Astrocyte (in vitro differentiated cells and primary cell): ENCODE results near the gene NTM. TPM values are rescaled to one million over a fixed set of nuclear protein-coding genes. Genes with fewer than 3 reads are reported as not detected.

Experiments used
- DNase-seq: peaks from one replicate; pipeline ENCODE4 v3.0.0-alpha.2; 2010; ENCODE audit warnings: low read depth
- FAIRE-seq: peaks from 2 replicates; lab custom pipeline; 2011; peaks lifted over from hg19 to GRCh38; lab: Jason Lieb, UNC
- H2AFZ ChIP-seq: 2 replicates; pipeline ENCODE4 v1.6.0; 2012; ENCODE audit warnings: low read depth, low read length, inconsistent platforms
- H3K27ac ChIP-seq: 2 replicates; pipeline ENCODE4 v1.5.1; 2011; ENCODE audit warnings: low read depth, low read length, inconsistent platforms
- H3K27me3 ChIP-seq: 2 replicates; pipeline ENCODE4 v1.6.0; 2011; ENCODE audit warnings: low read length, inconsistent platforms; ENCODE audit not compliant: insufficient read depth
- H3K36me3 ChIP-seq: 2 replicates; pipeline ENCODE4 v1.5.1; 2011; ENCODE audit warnings: low read length, inconsistent platforms; ENCODE audit not compliant: insufficient read depth
- H3K4me1 ChIP-seq: 2 replicates; pipeline ENCODE4 v1.5.1; 2011; ENCODE audit warnings: low read length, inconsistent platforms; ENCODE audit not compliant: insufficient read depth
- H3K4me2 ChIP-seq: 2 replicates; pipeline ENCODE4 v1.6.0; 2012; ENCODE audit warnings: low read length, inconsistent platforms
- H3K4me3 ChIP-seq: 2 replicates; pipeline ENCODE4 v1.5.1; 2011; ENCODE audit warnings: low read depth, mild to moderate bottlenecking, low read length, inconsistent platforms; ENCODE audit not compliant: insufficient read depth
- H3K79me2 ChIP-seq: 2 replicates; pipeline ENCODE4 v1.6.0; 2012; ENCODE audit warnings: mild to moderate bottlenecking, low read length, inconsistent platforms; ENCODE audit not compliant: insufficient read depth
- H3K9ac ChIP-seq: 2 replicates; pipeline ENCODE4 v1.6.0; 2012; ENCODE audit warnings: mild to moderate bottlenecking, low read length, inconsistent platforms
- H3K9me3 ChIP-seq: 2 replicates; pipeline ENCODE4 v1.5.1; 2012; ENCODE audit warnings: low read depth, mild to moderate bottlenecking, low read length, inconsistent platforms; ENCODE audit not compliant: insufficient read depth
- H4K20me1 ChIP-seq: 2 replicates; pipeline ENCODE4 v1.6.0; 2012; ENCODE audit warnings: low read length, inconsistent platforms; ENCODE audit not compliant: insufficient read depth
- H3K27ac Mint-ChIP-seq: one replicate; pipeline ENCODE4 v1.8.0; 2021; ENCODE audit warnings: mild to moderate bottlenecking, mixed read lengths; ENCODE audit not compliant: unreplicated experiment
- H3K27me3 Mint-ChIP-seq: one replicate; pipeline ENCODE4 v1.8.0; 2021; ENCODE audit warnings: low read depth, mixed read lengths; ENCODE audit not compliant: unreplicated experiment
- H3K36me3 Mint-ChIP-seq: one replicate; pipeline ENCODE4 v1.8.0; 2021; ENCODE audit warnings: low read depth, mixed read lengths; ENCODE audit not compliant: unreplicated experiment
- H3K4me1 Mint-ChIP-seq: one replicate; pipeline ENCODE4 v1.8.0; 2021; ENCODE audit warnings: low read depth, mixed read lengths; ENCODE audit not compliant: unreplicated experiment
- H3K4me3 Mint-ChIP-seq: one replicate; pipeline ENCODE4 v1.8.0; 2021; ENCODE audit warnings: mild to moderate bottlenecking, moderate library complexity, mixed read lengths; ENCODE audit not compliant: unreplicated experiment
- H3K9me3 Mint-ChIP-seq: one replicate; pipeline ENCODE4 v1.8.0; 2021; ENCODE audit warnings: mild to moderate bottlenecking, mixed read lengths; ENCODE audit not compliant: unreplicated experiment
- CTCF ChIP-seq: IDR thresholded peaks from 2 replicates; pipeline ENCODE4 v1.5.1; 2011; ENCODE audit warnings: low read depth, mild to moderate bottlenecking, inconsistent platforms, low read length, moderate library complexity; ENCODE audit not compliant: insufficient read depth
- EZH2 ChIP-seq: IDR thresholded peaks from 2 replicates; pipeline ENCODE4 v1.6.1; 2012; ENCODE audit warnings: mild to moderate bottlenecking, low read length, inconsistent platforms; ENCODE audit not compliant: insufficient read depth
- total RNA-seq: library from RNA; stranded (reverse); gene quantifications from 2 replicates; pipeline ENCODE4 v1.2.1, GENCODE V29; 2021

The NTM gene
- total RNA-seq, 1 donor from 2014 or later, result 98.2 TPM

DNA sequence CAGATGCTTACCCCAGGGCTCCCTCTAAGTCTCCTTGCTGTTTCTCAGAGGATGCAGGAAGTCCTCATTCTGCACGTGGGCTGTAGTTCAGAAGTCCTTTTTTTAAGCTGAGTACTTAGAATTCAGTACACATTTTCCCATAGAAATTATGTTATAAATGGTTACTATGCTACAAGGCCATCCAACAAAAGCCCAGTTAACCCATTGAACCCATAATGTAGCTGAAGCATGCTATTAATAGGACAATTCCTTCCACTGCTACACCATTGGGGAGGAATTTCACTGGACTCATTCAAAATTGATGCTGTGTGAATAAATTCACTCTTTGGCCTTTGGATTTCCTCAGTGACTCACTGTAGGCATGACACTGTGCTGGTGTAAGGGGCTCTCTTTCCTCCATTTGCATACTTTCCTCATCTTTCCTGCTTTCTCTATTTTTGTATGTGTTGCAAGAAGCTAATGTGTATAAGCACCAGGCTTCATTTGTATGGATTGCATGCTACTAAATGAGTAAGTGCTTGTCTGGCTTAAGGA lies 148.0 kb downstream of the NTM start:
- H3K9me3 ChIP-seq, result no peaks in the 10 kb centered on the region
- no peak overlapping the region for H3K27ac ChIP-seq
- H3K4me3 Mint-ChIP-seq, result no peak overlapping the region
- H3K9me3 Mint-ChIP-seq, result peaks cover 2% of the 10 kb centered on the region
- no peak for TF ChIP-seq CTCF
- peaks cover 2% of the 10 kb centered on the region for H3K27me3 ChIP-seq
- no peak for DNase-seq
- H3K4me1 ChIP-seq, result no peaks in the 10 kb centered on the region
- FAIRE-seq, result no peak
- no peak overlapping the region for H3K27ac Mint-ChIP-seq
- no peaks in the 10 kb centered on the region for H3K36me3 Mint-ChIP-seq
- H2AFZ ChIP-seq, result no peak overlapping the region
- H3K4me3 ChIP-seq, result no peak overlapping the region
- H4K20me1 ChIP-seq, result no peaks in the 10 kb centered on the region
- H3K9ac ChIP-seq, result no peak overlapping the region
- no peaks in the 10 kb centered on the region for H3K79me2 ChIP-seq
- no peaks in the 10 kb centered on the region for H3K36me3 ChIP-seq
- H3K4me1 Mint-ChIP-seq, result peaks cover 24% of the 10 kb centered on the region
- H3K27me3 Mint-ChIP-seq, result peaks cover 6% of the 10 kb centered on the region
- peak overlapping the region; percentile 15 for H3K4me2 ChIP-seq

GRCh38 chr11:131522851-131523250 lies 152.4 kb downstream of the NTM start:
- Mint-ChIP-seq H3K4me3 (no peak overlapping the region), H3K27ac (peak overlapping the region; percentile 84), H3K27me3 (peaks cover 34% of the 10 kb centered on the region), H3K9me3 (peaks cover 2% of the 10 kb centered on the region), H3K36me3 (no peaks in the 10 kb centered on the region), H3K4me1 (peaks cover 22% of the 10 kb centered on the region)
- no peak overlapping the region for H3K27ac ChIP-seq
- no peaks in the 10 kb centered on the region for H3K9me3 ChIP-seq
- no peak overlapping the region for H3K9ac ChIP-seq
- H3K4me2 ChIP-seq, result no peak overlapping the region
- H3K79me2 ChIP-seq, result no peaks in the 10 kb centered on the region
- H3K4me3 ChIP-seq, result no peak overlapping the region
- DNase-seq (peak; percentile 14), FAIRE-seq (no peak)
- H4K20me1 ChIP-seq, result no peaks in the 10 kb centered on the region
- H3K36me3 ChIP-seq, result no peaks in the 10 kb centered on the region
- H3K4me1 ChIP-seq, result no peaks in the 10 kb centered on the region
- no peak for TF ChIP-seq CTCF
- no peak overlapping the region for H2AFZ ChIP-seq
- H3K27me3 ChIP-seq, result peaks cover 13% of the 10 kb centered on the region

- H3K4me1 Mint-ChIP-seq, result no peaks in the 10 kb centered on the region
- no peak overlapping the region for H3K27ac ChIP-seq
- H3K4me2 ChIP-seq, result no peak overlapping the region
Measured at GRCh38 chr11:131530407-131530806, 160.0 kb downstream of the NTM start.

More at GRCh38 chr11:131530407-131530806, 160.0 kb downstream of the NTM start:
- DNase-seq (no peak), FAIRE-seq (no peak)
- no peaks in the 10 kb centered on the region for H3K9me3 ChIP-seq
- TF ChIP-seq EZH2 (no peak), CTCF (no peak)
- no peak overlapping the region for H3K9ac ChIP-seq
- H3K4me3 Mint-ChIP-seq, result no peak overlapping the region
- no peak overlapping the region for H3K4me3 ChIP-seq
- H3K27ac Mint-ChIP-seq, result no peak overlapping the region
- no peak overlapping the region for H2AFZ ChIP-seq
- H3K36me3 ChIP-seq, result no peaks in the 10 kb centered on the region
- peaks cover 79% of the 10 kb centered on the region for H3K27me3 Mint-ChIP-seq
- H3K36me3 Mint-ChIP-seq, result no peaks in the 10 kb centered on the region
- peaks cover 33% of the 10 kb centered on the region for H3K27me3 ChIP-seq
- H4K20me1 ChIP-seq, result no peaks in the 10 kb centered on the region
- H3K4me1 ChIP-seq, result no peaks in the 10 kb centered on the region
- H3K79me2 ChIP-seq, result no peaks in the 10 kb centered on the region
- no peaks in the 10 kb centered on the region for H3K9me3 Mint-ChIP-seq
